ENCODE measurements around the gene KLHL12.

The KLHL12 gene
- 31.8 to 36.4 reads per million in 2 donors for total RNA-seq

- DNase-seq: peak; percentile 90 to 97 (median 91)
Measured at GRCh38 chr1:202926581-202927491, at the start of gene KLHL12. TSS of gene KLHL12 (minus strand) at chr1:202927234. CDS start at chr1:202925162, 2,072 bp downstream.

DNA sequence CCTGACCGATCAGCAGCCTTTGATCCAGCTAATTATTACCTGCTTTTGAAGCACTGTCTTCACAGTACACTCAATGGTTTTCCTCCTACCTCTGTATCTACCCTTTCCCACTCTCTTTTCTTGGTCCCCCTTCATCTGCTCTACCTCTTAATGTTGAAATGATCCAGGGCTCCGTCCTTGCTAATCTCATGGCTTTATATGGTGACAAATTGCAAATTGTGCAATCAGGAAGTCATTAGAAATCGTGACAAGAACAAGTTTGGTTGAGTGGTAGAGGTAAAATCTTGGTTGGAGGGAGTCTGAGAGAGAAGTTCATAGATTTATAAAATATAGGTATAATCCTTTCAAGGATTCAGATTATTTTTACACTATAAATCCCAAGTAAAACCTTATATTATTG lies 49.6 kb upstream of the KLHL12 start:
- DNase-seq: no peak

GRCh38 chr1:202974856-202975255 lies 47.8 kb upstream of the KLHL12 start:
- DNase-seq: no peak

DNA sequence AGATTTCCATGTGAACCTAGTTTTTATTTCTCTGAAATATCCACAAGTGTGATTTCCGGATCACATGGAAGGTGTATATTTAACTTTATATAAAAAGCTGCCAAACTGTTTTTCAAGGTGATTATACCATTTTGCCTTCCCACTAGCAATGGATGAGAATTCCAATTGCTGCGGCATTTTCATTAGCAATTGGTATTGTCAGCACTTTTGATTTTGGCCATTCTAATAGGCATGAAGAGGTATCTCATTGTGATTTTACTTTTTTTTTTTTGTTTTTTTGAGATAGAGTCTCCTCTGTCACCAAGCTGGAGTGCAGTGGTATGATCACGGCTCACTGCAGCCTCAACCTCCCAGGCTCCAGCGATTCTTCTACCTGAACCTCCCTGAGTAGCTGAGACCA lies 45.0 kb upstream of the KLHL12 start:
- no peak for DNase-seq

GRCh38 chr1:202968895-202969295 lies 41.9 kb upstream of the KLHL12 start:
- peak in 1 of 5 experiments; percentile 68 for DNase-seq

DNA sequence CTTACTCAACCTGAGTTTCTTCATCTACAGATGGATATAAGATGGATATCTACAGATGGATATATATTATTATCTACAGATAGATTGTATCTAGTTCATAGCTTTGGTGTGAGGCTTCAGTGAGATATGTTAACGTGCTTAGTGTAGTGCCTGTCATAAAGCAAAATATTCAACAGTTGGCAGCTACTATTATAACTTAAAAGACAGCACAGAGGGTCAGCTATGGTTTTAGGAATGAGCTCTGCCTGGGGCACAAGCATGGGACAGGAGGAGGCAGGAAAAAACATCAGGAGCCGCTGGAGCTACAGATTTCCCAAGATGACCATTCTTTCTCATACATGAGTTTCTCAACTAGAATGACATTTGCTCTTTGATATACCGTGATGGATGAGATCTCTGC lies 41.3 kb upstream of the KLHL12 start:
- DNase-seq: no peak

- DNase-seq: peak in 1 of 5 experiments; percentile 55
Measured at GRCh38 chr1:202967684-202968281, 40.7 kb upstream of the KLHL12 start.

GRCh38 chr1:202966006-202966898 lies 39.2 kb upstream of the KLHL12 start:
- peak in 1 of 5 experiments; percentile 4 for DNase-seq

DNA sequence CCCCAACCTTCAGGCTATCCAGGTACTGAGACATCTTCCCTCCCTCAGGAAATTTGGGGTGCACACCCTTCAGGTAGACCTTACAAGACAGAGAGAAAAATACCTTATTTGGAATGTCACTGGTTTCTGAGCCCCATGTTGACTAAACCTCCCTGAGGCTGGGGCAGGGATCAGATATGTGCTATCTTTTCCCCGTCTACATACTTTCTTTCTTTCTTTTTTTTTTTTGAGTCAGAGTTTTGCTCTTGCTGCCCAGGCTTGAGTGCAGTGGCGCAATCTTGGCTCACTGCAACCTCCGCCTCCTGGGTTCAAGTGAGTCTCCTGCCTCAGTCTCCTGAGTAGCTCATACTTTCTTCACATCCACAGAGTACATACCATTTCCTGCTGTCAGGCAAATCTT lies 38.4 kb upstream of the KLHL12 start:
- DNase-seq: no peak

GRCh38 chr1:202964791-202965410 lies 37.9 kb upstream of the KLHL12 start:
- no peak for DNase-seq

DNA sequence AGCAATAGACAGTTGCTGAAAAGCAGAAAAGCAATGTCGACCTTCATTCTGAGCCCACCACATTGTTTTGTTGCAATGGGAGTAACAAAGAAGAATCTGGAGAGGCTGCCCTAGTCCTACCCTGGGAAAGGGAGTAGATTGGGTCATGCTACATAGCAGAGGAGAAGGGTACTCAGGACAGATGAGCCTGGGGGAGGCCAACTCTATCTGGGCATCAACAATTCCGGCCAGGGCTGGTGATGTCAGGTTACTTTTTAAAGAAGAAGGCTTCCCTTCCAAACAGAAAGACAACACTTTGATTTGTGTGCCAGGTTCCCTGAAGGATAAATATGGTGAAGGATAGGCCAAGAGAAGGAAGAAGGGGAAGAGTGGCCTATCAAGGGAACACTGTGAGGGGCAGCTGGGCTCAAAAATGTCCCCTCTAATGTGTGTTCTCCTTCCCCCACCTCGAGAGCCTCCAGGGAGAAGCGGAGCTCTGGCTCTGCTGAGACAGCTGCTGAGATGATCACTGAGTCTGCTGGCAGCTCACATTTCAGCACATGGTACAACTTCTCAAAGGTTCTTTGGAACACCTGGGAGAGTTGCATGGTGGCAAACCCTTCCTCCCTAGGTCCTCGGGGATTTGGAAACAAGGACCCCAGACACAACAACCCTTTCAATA lies 34.3 kb upstream of the KLHL12 start:
- DNase-seq: no peak

GRCh38 chr1:202959276-202959620 lies 32.2 kb upstream of the KLHL12 start:
- DNase-seq: no peak

DNA sequence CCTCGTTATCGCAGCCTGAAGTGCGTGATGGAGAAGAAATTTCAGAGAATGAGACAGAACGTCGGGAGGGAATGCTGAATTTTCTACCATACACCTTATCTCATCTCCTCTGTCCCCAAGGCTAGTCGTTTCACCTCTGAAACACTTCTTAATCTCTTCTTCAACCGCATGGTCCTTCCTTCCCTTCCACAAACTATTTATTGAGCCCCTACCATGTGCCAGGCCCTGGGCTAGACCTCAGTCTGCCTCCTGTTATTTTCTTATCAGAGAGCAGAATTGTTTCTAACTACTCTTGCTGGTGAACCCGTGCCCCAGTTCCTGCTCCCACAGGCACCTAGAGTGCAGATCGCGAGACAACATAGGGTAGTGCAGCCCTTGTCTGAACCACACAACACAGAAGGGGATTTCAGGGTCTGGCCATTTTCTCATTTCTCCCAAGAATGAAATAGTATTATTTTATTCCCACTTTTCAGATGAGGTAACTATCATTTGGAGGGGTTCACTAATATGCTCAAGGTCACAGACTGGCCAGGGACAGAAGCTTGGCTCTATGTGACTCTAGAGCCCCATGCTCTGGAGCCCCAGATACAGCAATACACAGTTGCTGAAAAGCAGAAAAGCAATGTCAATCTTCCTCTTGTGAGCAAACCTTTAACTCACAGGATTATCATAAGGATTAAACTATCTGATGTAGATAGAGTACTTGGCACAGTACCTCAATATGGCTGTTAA lies 31.7 kb upstream of the KLHL12 start:
- DNase-seq: peak in 3 of 5 experiments; percentile 7 to 31 (median 22)

DNA sequence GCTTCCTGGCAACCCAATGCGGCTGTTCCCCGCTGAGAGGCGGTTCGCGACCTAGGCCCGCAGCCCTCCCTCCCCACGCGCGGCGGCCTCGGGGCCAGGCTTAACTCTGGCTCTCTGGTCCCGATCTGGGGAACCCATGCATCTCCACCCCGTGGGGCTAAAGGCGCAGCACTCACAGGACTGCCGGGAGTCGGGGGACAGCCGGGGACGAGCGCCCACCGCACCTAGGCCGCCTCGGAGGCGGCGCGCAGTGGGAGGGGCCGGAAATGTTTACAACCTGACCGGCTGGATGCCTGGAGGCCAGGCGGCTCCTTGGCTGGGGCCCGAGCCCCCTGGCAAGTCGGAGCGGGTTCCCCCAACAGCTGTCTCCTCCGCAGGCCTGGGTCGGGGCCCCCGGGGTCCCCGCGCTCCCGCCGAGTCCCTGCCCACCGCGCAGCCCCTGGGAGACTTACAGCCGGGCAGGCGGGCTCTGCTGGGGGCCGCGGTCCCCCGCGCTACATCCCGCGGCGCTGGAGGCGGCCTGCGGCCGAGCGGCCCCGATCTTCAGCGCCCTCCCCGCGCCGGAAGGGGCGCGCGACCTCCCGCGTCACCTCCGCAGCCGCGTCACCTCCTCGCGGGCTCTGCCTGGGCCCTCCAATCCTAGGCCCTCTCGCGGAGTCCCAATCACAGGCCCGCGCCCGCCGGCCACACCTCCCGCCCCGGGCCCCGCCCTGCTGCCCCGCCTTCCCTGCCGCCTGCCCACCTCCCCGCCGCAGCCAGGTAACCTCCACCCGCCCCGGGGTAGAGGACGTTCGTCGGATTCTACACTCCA lies 30.9 kb upstream of the KLHL12 start, which contains the start of gene ADIPOR1:
ADIPOR1 (minus strand) TSS at position 580 of the 811 bp plus-strand sequence. CDS start 7,242 bp downstream, outside the sequence.
- DNase-seq: peak; percentile 89 to 95 (median 93)

- no peak for DNase-seq
Measured at GRCh38 chr1:202956969-202957368, 29.9 kb upstream of the KLHL12 start.

- no peak for DNase-seq
Measured at GRCh38 chr1:202954057-202954745, 27.2 kb upstream of the KLHL12 start.

GRCh38 chr1:202953392-202953791 lies 26.4 kb upstream of the KLHL12 start:
- no peak for DNase-seq

GRCh38 chr1:202952818-202953217 lies 25.8 kb upstream of the KLHL12 start:
- DNase-seq: peak in 1 of 5 experiments; percentile 23

DNA sequence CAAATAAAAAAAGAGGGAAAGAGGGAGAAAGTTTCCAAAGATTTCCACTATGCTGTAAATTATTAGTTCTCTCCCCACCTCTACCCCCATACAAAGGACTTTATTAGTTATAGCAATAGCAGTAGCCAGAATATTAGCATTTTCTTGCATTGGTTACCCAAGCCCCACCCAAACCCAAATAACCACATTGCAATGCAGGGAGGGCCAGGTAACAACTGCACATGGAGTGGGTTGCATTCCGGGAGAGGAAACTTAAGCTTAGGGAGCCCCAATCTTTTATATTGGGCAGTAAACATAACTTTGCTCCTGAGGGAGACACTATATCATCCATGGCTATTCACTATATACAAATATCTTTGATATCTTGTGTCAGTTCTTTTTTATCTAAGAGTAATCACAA lies 25.1 kb upstream of the KLHL12 start:
- DNase-seq: no peak

GRCh38 chr1:202951437-202951836 lies 24.4 kb upstream of the KLHL12 start:
- no peak for DNase-seq

Data from T-helper 2 cell (primary cell).